Panc1 (cell line): ENCODE measurements around the gene TRPC6. TPM values are rescaled to one million over a fixed set of nuclear protein-coding genes. Genes with fewer than 3 reads are reported as not detected.

Experiments
- ATAC-seq: fragments of 200-7000 bp; cut with Tn5 transposase; 2 replicates; pipeline ENCODE4 v1.9.1; 2020; ENCODE audit warnings: mild to moderate bottlenecking, moderate library complexity
- BruUV-seq: library from RNA; stranded (reverse); fragments of 400-500 nt; replicated peaks from 2 replicates; lab custom pipeline; 2021; lab: Mats Ljungman, UMichigan
- CTCF ChIA-PET: fragments of 300-600 bp; sonication (Branson Sonifier 250); formaldehyde crosslinking; loops from one replicate; lab custom pipeline; 2022; ENCODE audit warnings: antibody characterized with exemption; lab: Charles Lee
- POLR2A ChIA-PET: fragments of 300-600 bp; sonication (Branson Sonifier 250); formaldehyde crosslinking; loops from one replicate; lab custom pipeline; 2022; ENCODE audit warnings: antibody characterized with exemption; lab: Charles Lee
- DNase-seq: peaks from one replicate; pipeline ENCODE4 v3.0.0-alpha.2; 2010; ENCODE audit warnings: low read depth, low spot score
- H3K27ac ChIP-seq: 2 replicates; pipeline ENCODE4 v1.5.1; 2011; ENCODE audit warnings: mild to moderate bottlenecking, low read length, inconsistent platforms
- H3K27me3 ChIP-seq: fragments of 200-500 bp; sonication (Bioruptor generic); 2 replicates; pipeline ENCODE4 v1.6.0; 2014; ENCODE audit warnings: low read length, inconsistent platforms; ENCODE audit not compliant: control insufficient read depth, insufficient read depth
- H3K36me3 ChIP-seq: fragments of 200-500 bp; sonication (Bioruptor generic); 2 replicates; pipeline ENCODE4 v1.5.1; 2014; ENCODE audit warnings: inconsistent platforms, mild to moderate bottlenecking, low read length, moderate library complexity; ENCODE audit not compliant: control insufficient read depth, insufficient read depth
- H3K4me1 ChIP-seq: 2 replicates; pipeline ENCODE4 v1.5.1; 2011; ENCODE audit warnings: inconsistent platforms, mild to moderate bottlenecking, low read length, moderate library complexity; ENCODE audit not compliant: control insufficient read depth, insufficient read depth
- H3K4me3 ChIP-seq, 2 experiments: 2 replicates each; pipeline ENCODE4 v1.5.1; 2011 to 2012; ENCODE audit warnings: low read depth in 2 of 2, low read length in 2 of 2, mild to moderate bottlenecking in 2 of 2, inconsistent platforms in 1 of 2, moderate library complexity in 1 of 2
- H3K9me3 ChIP-seq: fragments of 200-500 bp; sonication (Bioruptor generic); 2 replicates; pipeline ENCODE4 v1.5.1; 2014; ENCODE audit warnings: low read depth, mild to moderate bottlenecking, inconsistent platforms, low read length, moderate library complexity; ENCODE audit not compliant: control insufficient read depth, insufficient read depth
- CTCF ChIP-seq: fragments of 450-650 bp; IDR thresholded peaks from 2 replicates; pipeline ENCODE4 v1.5.1; 2017; ENCODE audit warnings: mild to moderate bottlenecking
- POLR2AphosphoS5 ChIP-seq: IDR thresholded peaks from 2 replicates; pipeline ENCODE4 v1.6.1; 2012; ENCODE audit warnings: mild to moderate bottlenecking, low read depth, low read length, moderate library complexity
- SIN3A ChIP-seq: IDR thresholded peaks from 2 replicates; pipeline ENCODE4 v1.6.1; 2012; ENCODE audit warnings: low read depth, mild to moderate bottlenecking, low read length, moderate library complexity, borderline replicate concordance; ENCODE audit not compliant: insufficient read depth
- TCF7L2 ChIP-seq: IDR thresholded peaks from 2 replicates; pipeline ENCODE4 v1.6.1; 2011; ENCODE audit warnings: mild to moderate bottlenecking, low read depth, low read length, inconsistent platforms
- in situ Hi-C: cut with HindIII; loops from 2 replicates; pipeline ENCODE4 v1.10.0; 2016; ENCODE audit warnings: low sequenced_read_pairs, low pct_unique_long_range_greater_than_20kb
- intact Hi-C: fragments of 100-400 bp; cut with micrococcal nuclease; formaldehyde crosslinking; loops from one replicate; pipeline ENCODE4 v1.10.0; 2022; ENCODE audit not compliant: unreplicated experiment
- total RNA-seq: library from RNA; stranded (reverse); gene quantifications from one replicate; pipeline ENCODE4 v1.2.1, GENCODE V29; 2021; ENCODE audit not compliant: unreplicated experiment
- TF ChIP-seq, protein P1 (sequence below), 2 experiments: IDR thresholded peaks; 2 replicates each; pipeline ENCODE4 v1.6.1; 2011 to 2012; ENCODE audit warnings: low read depth in 2 of 2, control low read depth in 1 of 2, low read length in 1 of 2, mild to moderate bottlenecking in 1 of 2, moderate library complexity in 1 of 2; ENCODE audit not compliant: insufficient read depth in 1 of 2

The TRPC6 gene
- total RNA-seq, 1 experiment from 2014 or later: not detected

DNA sequence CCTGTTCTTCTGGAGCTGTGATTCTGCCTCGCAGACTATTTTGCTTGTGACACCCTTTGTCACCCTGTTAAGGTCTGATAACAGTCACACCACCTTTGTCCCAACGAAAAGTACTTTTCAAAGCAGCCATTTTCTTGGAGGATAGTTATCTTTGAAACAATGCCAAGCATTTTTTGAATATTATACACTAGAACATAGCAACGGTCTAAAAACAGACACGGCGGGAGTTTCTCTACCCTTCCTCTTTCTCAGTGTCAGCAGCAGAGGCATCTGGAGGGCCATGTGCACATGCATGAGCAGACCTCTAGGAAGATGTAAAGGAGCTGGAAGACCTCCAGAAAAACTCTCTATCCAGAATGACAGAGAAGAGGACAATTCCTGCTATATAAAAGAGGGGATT, 86.5 kb downstream of the TRPC6 start:
- H3K27me3 ChIP-seq: no peaks in the 10 kb centered on the region
- no peaks in the 10 kb centered on the region for H3K9me3 ChIP-seq
- intact Hi-C loops: no loop called here
- POLR2A ChIA-PET: no interaction called here
- no TSS peak for BruUV-seq
- TF ChIP-seq TCF7L2: no peak
- TF ChIP-seq, protein P1, sequence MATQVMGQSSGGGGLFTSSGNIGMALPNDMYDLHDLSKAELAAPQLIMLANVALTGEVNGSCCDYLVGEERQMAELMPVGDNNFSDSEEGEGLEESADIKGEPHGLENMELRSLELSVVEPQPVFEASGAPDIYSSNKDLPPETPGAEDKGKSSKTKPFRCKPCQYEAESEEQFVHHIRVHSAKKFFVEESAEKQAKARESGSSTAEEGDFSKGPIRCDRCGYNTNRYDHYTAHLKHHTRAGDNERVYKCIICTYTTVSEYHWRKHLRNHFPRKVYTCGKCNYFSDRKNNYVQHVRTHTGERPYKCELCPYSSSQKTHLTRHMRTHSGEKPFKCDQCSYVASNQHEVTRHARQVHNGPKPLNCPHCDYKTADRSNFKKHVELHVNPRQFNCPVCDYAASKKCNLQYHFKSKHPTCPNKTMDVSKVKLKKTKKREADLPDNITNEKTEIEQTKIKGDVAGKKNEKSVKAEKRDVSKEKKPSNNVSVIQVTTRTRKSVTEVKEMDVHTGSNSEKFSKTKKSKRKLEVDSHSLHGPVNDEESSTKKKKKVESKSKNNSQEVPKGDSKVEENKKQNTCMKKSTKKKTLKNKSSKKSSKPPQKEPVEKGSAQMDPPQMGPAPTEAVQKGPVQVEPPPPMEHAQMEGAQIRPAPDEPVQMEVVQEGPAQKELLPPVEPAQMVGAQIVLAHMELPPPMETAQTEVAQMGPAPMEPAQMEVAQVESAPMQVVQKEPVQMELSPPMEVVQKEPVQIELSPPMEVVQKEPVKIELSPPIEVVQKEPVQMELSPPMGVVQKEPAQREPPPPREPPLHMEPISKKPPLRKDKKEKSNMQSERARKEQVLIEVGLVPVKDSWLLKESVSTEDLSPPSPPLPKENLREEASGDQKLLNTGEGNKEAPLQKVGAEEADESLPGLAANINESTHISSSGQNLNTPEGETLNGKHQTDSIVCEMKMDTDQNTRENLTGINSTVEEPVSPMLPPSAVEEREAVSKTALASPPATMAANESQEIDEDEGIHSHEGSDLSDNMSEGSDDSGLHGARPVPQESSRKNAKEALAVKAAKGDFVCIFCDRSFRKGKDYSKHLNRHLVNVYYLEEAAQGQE (IDR thresholded peaks at IDR 0.05; ENCODE audit: insufficient read depth in 1 of 2, low read depth in 2 of 2, low read length in 1 of 2): no peak
- no peaks in the 10 kb centered on the region for H3K4me1 ChIP-seq
- in situ Hi-C loops: no loop called here
- CTCF ChIA-PET: no interaction called here
- no peak for ATAC-seq
- no peak overlapping the region for H3K27ac ChIP-seq
- no peaks in the 10 kb centered on the region for H3K36me3 ChIP-seq
- no peak for DNase-seq
- no peak overlapping the region for H3K4me3 ChIP-seq

- Histone ChIP-seq H3K9me3 (no peaks in the 10 kb centered on the region), H3K4me1 (no peaks in the 10 kb centered on the region), H3K27me3 (no peaks in the 10 kb centered on the region), H3K27ac (no peak overlapping the region), H3K36me3 (no peaks in the 10 kb centered on the region), H3K4me3 (no peak overlapping the region)
- ChIA-PET POLR2A (no interaction called here), CTCF (no interaction called here)
- BruUV-seq: no TSS peak
- no peak for ATAC-seq
- DNase-seq: no peak
- no peak for TF ChIP-seq TCF7L2
- TF ChIP-seq, protein P1 (IDR thresholded peaks at IDR 0.05; ENCODE audit: insufficient read depth in 1 of 2, low read depth in 2 of 2, low read length in 1 of 2): no peak
- TF ChIP-seq CTCF: no peak
- no peak for TF ChIP-seq SIN3A
- no peak for TF ChIP-seq POLR2AphosphoS5
- in situ Hi-C loops: no loop called here
- intact Hi-C loops: no loop called here
Observed at GRCh38 chr11:101487775-101488174, 96.0 kb downstream of the TRPC6 start.
